ENCODE results near the gene HSD17B14.
A peak's percentile ranks its signal among the peaks of the same experiment; 100 is the strongest.

The HSD17B14 gene

GRCh38 chr19:48837687-48838086 is 1.4 kb upstream of the HSD17B14 start:
- H3K4me3 ChIP-seq (ENCODE audit: severe bottlenecking) = no peak overlapping the region
- H3K27ac ChIP-seq (ENCODE audit: poor library complexity, severe bottlenecking) = no peak overlapping the region

DNA sequence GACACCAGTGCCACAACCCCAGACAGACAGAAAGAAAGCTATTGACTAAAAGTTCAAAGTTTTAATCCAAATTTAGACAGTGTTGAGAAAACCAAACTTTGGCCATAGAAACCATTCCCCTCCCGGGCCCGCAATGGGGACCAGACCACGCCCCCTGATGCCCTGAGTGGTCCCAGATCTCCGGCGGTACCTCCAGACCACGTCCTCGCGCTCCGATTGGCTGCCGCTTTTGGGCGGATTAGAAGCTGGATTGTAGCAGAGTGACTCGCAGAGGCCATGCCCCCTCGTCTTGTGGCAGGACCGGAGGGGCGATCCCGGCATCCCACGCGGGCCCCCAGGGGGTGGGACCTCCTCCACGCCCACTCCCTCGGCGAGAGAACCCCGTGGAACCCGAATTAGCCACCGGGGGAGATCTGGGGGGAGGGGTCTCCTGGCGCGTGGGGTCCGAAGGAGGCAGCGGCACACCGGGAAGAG is 797 bp upstream of the HSD17B14 start:
- Histone ChIP-seq H3K27ac (ENCODE audit: poor library complexity, severe bottlenecking) (no peak overlapping the region), H3K9me3 (ENCODE audit: severe bottlenecking) (no peaks in the 10 kb centered on the region), H3K36me3 (ENCODE audit: low read depth) (no peaks in the 10 kb centered on the region), H3K4me3 (ENCODE audit: severe bottlenecking) (no peak overlapping the region), H3K27me3 (ENCODE audit: insufficient read depth, poor library complexity, severe bottlenecking) (no peaks in the 10 kb centered on the region), H3K4me1 (ENCODE audit: insufficient read depth, poor library complexity, severe bottlenecking) (no peaks in the 10 kb centered on the region)
- DNase-seq (ENCODE audit: low spot score) (no peak), ATAC-seq (ENCODE audit: low read depth) (peak; percentile 55)
- no peak for TF ChIP-seq CTCF (IDR thresholded peaks at IDR 0.05; ENCODE audit: poor library complexity, severe bottlenecking)

More at GRCh38 chr19:48837687-48838086, 1.4 kb upstream of the HSD17B14 start:
- no peaks in the 10 kb centered on the region for H3K27me3 ChIP-seq (ENCODE audit: insufficient read depth, poor library complexity, severe bottlenecking)
- no peaks in the 10 kb centered on the region for H3K36me3 ChIP-seq (ENCODE audit: low read depth)
- no peak for ATAC-seq (ENCODE audit: low read depth)
- TF ChIP-seq CTCF (IDR thresholded peaks at IDR 0.05; ENCODE audit: poor library complexity, severe bottlenecking) = no peak
- no peak for DNase-seq (ENCODE audit: low spot score)
- no peaks in the 10 kb centered on the region for H3K9me3 ChIP-seq (ENCODE audit: severe bottlenecking)
- no peaks in the 10 kb centered on the region for H3K4me1 ChIP-seq (ENCODE audit: insufficient read depth, poor library complexity, severe bottlenecking)

- peak; percentile 83 for TF ChIP-seq CTCF (IDR thresholded peaks at IDR 0.05; ENCODE audit: poor library complexity, severe bottlenecking)
- DNase-seq (ENCODE audit: low spot score) (peak; percentile 85), ATAC-seq (ENCODE audit: low read depth) (peak; percentile 95)
- no peaks in the 10 kb centered on the region for H3K9me3 ChIP-seq (ENCODE audit: severe bottlenecking)
- no peak overlapping the region for H3K27ac ChIP-seq (ENCODE audit: poor library complexity, severe bottlenecking)
- H3K4me1 ChIP-seq (ENCODE audit: insufficient read depth, poor library complexity, severe bottlenecking) = no peaks in the 10 kb centered on the region
- no peaks in the 10 kb centered on the region for H3K27me3 ChIP-seq (ENCODE audit: insufficient read depth, poor library complexity, severe bottlenecking)
- no peaks in the 10 kb centered on the region for H3K36me3 ChIP-seq (ENCODE audit: low read depth)
- H3K4me3 ChIP-seq (ENCODE audit: severe bottlenecking) = peak overlapping the region; percentile 6
Observed at GRCh38 chr19:48835734-48836088, 580 bp downstream of the HSD17B14 start.

- ATAC-seq (ENCODE audit: low read depth) = no peak
Observed at GRCh38 chr19:48833977-48834376, 2.3 kb downstream of the HSD17B14 start.

More at GRCh38 chr19:48833977-48834376, 2.3 kb downstream of the HSD17B14 start:
- no peak for DNase-seq (ENCODE audit: low spot score)
- no peak for TF ChIP-seq CTCF (IDR thresholded peaks at IDR 0.05; ENCODE audit: poor library complexity, severe bottlenecking)
- Histone ChIP-seq H3K27me3 (ENCODE audit: insufficient read depth, poor library complexity, severe bottlenecking) (no peaks in the 10 kb centered on the region), H3K4me1 (ENCODE audit: insufficient read depth, poor library complexity, severe bottlenecking) (no peaks in the 10 kb centered on the region), H3K4me3 (ENCODE audit: severe bottlenecking) (no peak overlapping the region), H3K36me3 (ENCODE audit: low read depth) (no peaks in the 10 kb centered on the region), H3K27ac (ENCODE audit: poor library complexity, severe bottlenecking) (no peak overlapping the region), H3K9me3 (ENCODE audit: severe bottlenecking) (no peaks in the 10 kb centered on the region)
